Esophagus muscularis mucosa (tissue), 3 donors: ENCODE measurements around the gene SLC29A3.

ENCODE experiments used
- CTCF ChIP-seq, 3 experiments: fragments of 200-600 bp in 2 of 3; fragments of 450-650 bp in 1 of 3; sonication (generic) in 2 of 3; IDR thresholded peaks; one replicate each; pipeline ENCODE4 v1.5.1; 2017 to 2019; ENCODE audit warnings: antibody characterized with exemption in 3 of 3, mild to moderate bottlenecking in 2 of 3, moderate library complexity in 1 of 3
- POLR2A ChIP-seq: fragments of 450-650 bp; IDR thresholded peaks from one replicate; pipeline ENCODE4 v1.6.1; 2017; ENCODE audit warnings: antibody characterized with exemption, moderate library complexity, mild to moderate bottlenecking, low read depth

GRCh38 chr10:71304914-71305313, 14.1 kb upstream of the SLC29A3 start:
- no peak for TF ChIP-seq CTCF (IDR thresholded peaks at IDR 0.05)
- no peak for TF ChIP-seq POLR2A
